ENCODE data around the gene CD7.

CD7 gene

GRCh38 chr17:82342361-82343079, 25.1 kb upstream of the CD7 start:
- Histone ChIP-seq H3K4me3 (no peak overlapping the region), H3K9ac (ENCODE audit: insufficient read length) (no peak overlapping the region), H3K36me3 (ENCODE audit: insufficient read depth, low read length) (no peaks in the 10 kb centered on the region), H3K9me3 (ENCODE audit: low read depth, low read length) (no peaks in the 10 kb centered on the region), H3K27ac (no peak overlapping the region)
- TF ChIP-seq EZH2 (IDR thresholded peaks at IDR 0.05) (no peak), POLR2AphosphoS5 (IDR thresholded peaks at IDR 0.05; ENCODE audit: borderline replicate concordance, low read depth, low read length) (no peak), FOXP2 (optimal IDR thresholded peaks at IDR 0.05; ENCODE audit: control extremely low read depth, extremely low read length, insufficient read depth) (no peak)
- no peak for DNase-seq (ENCODE audit: low read depth, low spot score)

- Histone ChIP-seq H3K27ac (no peak overlapping the region), H3K4me3 (no peak overlapping the region), H3K9me3 (ENCODE audit: low read depth, low read length) (no peaks in the 10 kb centered on the region), H3K9ac (ENCODE audit: insufficient read length) (no peak overlapping the region), H3K36me3 (ENCODE audit: insufficient read depth, low read length) (no peaks in the 10 kb centered on the region)
- DNase-seq (ENCODE audit: low read depth, low spot score) = no peak
- TF ChIP-seq EZH2 (IDR thresholded peaks at IDR 0.05) (no peak), POLR2AphosphoS5 (IDR thresholded peaks at IDR 0.05; ENCODE audit: borderline replicate concordance, low read depth, low read length) (no peak), FOXP2 (optimal IDR thresholded peaks at IDR 0.05; ENCODE audit: control extremely low read depth, extremely low read length, insufficient read depth) (no peak)
These were observed 22.5 kb upstream of the CD7 start for GRCh38 chr17:82339634-82340580.

GRCh38 chr17:82338858-82339633, 21.6 kb upstream of the CD7 start:
- no peak overlapping the region for H3K27ac ChIP-seq
- TF ChIP-seq POLR2AphosphoS5 (IDR thresholded peaks at IDR 0.05; ENCODE audit: borderline replicate concordance, low read depth, low read length) (no peak), EZH2 (IDR thresholded peaks at IDR 0.05) (no peak), FOXP2 (optimal IDR thresholded peaks at IDR 0.05; ENCODE audit: control extremely low read depth, extremely low read length, insufficient read depth) (no peak)
- H3K4me3 ChIP-seq = no peak overlapping the region
- no peak overlapping the region for H3K9ac ChIP-seq (ENCODE audit: insufficient read length)
- no peak for DNase-seq (ENCODE audit: low read depth, low spot score)
- no peaks in the 10 kb centered on the region for H3K36me3 ChIP-seq (ENCODE audit: insufficient read depth, low read length)
- H3K9me3 ChIP-seq (ENCODE audit: low read depth, low read length) = no peaks in the 10 kb centered on the region

- H3K9ac ChIP-seq (ENCODE audit: insufficient read length) = no peak overlapping the region
- H3K36me3 ChIP-seq (ENCODE audit: insufficient read depth, low read length) = no peaks in the 10 kb centered on the region
- no peak for DNase-seq (ENCODE audit: low read depth, low spot score)
- 0 out of 2 replicates have a peak overlapping the region, but pooled peaks have one; percentile 25 for H3K27ac ChIP-seq
- H3K9me3 ChIP-seq (ENCODE audit: low read depth, low read length) = no peaks in the 10 kb centered on the region
- TF ChIP-seq POLR2AphosphoS5 (IDR thresholded peaks at IDR 0.05; ENCODE audit: borderline replicate concordance, low read depth, low read length) (no peak), EZH2 (IDR thresholded peaks at IDR 0.05) (no peak), FOXP2 (optimal IDR thresholded peaks at IDR 0.05; ENCODE audit: control extremely low read depth, extremely low read length, insufficient read depth) (no peak)
- H3K4me3 ChIP-seq = peak overlapping the region; percentile 36; the same call in 1 of the 2 replicates
These were observed 17.4 kb upstream of the CD7 start for GRCh38 chr17:82334622-82335394.

GRCh38 chr17:82334204-82334621, 16.8 kb upstream of the CD7 start:
- no peak for DNase-seq (ENCODE audit: low read depth, low spot score)
- peak overlapping the region; percentile 81; the same call in 1 of the 2 replicates for H3K4me3 ChIP-seq
- H3K36me3 ChIP-seq (ENCODE audit: insufficient read depth, low read length) = no peaks in the 10 kb centered on the region
- no peak overlapping the region for H3K27ac ChIP-seq
- H3K9me3 ChIP-seq (ENCODE audit: low read depth, low read length) = no peaks in the 10 kb centered on the region
- H3K9ac ChIP-seq (ENCODE audit: insufficient read length) = no peak overlapping the region
- TF ChIP-seq POLR2AphosphoS5 (IDR thresholded peaks at IDR 0.05; ENCODE audit: borderline replicate concordance, low read depth, low read length) (no peak), FOXP2 (optimal IDR thresholded peaks at IDR 0.05; ENCODE audit: control extremely low read depth, extremely low read length, insufficient read depth) (no peak), EZH2 (IDR thresholded peaks at IDR 0.05) (no peak)

GRCh38 chr17:82333279-82334171, 16.1 kb upstream of the CD7 start, which contains the start of gene SECTM1:
Gene SECTM1 (minus strand): TSS chr17:82333766. CDS start chr17:82327240, 6,526 bp downstream.
- TF ChIP-seq POLR2AphosphoS5 (IDR thresholded peaks at IDR 0.05; ENCODE audit: borderline replicate concordance, low read depth, low read length) (peak; percentile 43; the same call in 1 of the 2 replicates), FOXP2 (optimal IDR thresholded peaks at IDR 0.05; ENCODE audit: control extremely low read depth, extremely low read length, insufficient read depth) (no peak)
- H3K36me3 ChIP-seq (ENCODE audit: insufficient read depth, low read length) = no peaks in the 10 kb centered on the region
- DNase-seq (ENCODE audit: low read depth, low spot score) = no peak
- no peak within 1 kb of the TSS for H3K27ac ChIP-seq
- peak within 1 kb of the TSS; percentile 46 for H3K9ac ChIP-seq (ENCODE audit: insufficient read length)
- H3K4me3 ChIP-seq = peak within 1 kb of the TSS; percentile 81
- no peaks in the 10 kb centered on the region for H3K9me3 ChIP-seq (ENCODE audit: low read depth, low read length)

Data from SK-N-MC (cell line).